ENCODE data around the gene FURIN. TPM values are rescaled to one million over a fixed set of nuclear protein-coding genes. Genes with fewer than 3 reads are reported as not detected.

FURIN gene
- total and polyA plus RNA-seq, 2 of the 8 experiments (the other 6 are each of a cell fraction or from before 2014, with no cell fraction given): 15.8 to 32.1 TPM

- no peak for TF ChIP-seq BCL11A (IDR thresholded peaks at IDR 0.05; ENCODE audit: low read depth in 2 of 2, low read length in 2 of 2)
- no peak for TF ChIP-seq SIRT6 (IDR thresholded peaks at IDR 0.05; ENCODE audit: low read length)
- no peak for TF ChIP-seq CEBPB (IDR thresholded peaks at IDR 0.05; ENCODE audit: low read depth, low read length)
- TF ChIP-seq KDM4A (IDR thresholded peaks at IDR 0.05; ENCODE audit: low read depth, low read length, severe bottlenecking): no peak
- TF ChIP-seq JUN (IDR thresholded peaks at IDR 0.05; ENCODE audit: low read depth, low read length): no peak
- TF ChIP-seq TAF1 (IDR thresholded peaks at IDR 0.05; ENCODE audit: low read depth, low read length): no peak
- TF ChIP-seq SAP30 (IDR thresholded peaks at IDR 0.05; ENCODE audit: insufficient read depth, insufficient replicate concordance, low read length): no peak
- no peak for TF ChIP-seq MAX (IDR thresholded peaks at IDR 0.05)
- no peak for TF ChIP-seq CHD1 (IDR thresholded peaks at IDR 0.05; ENCODE audit: low read depth, low read length)
Measured at GRCh38 chr15:90892498-90893174, 24.2 kb downstream of the FURIN start (continued).

All from H1 (cell line).